Activated T-cell treated with anti-CD3 and anti-CD28 coated beads, Interleukin-2, amount 50 U/mL, for 24 hours (primary cell): Measurements from ENCODE around the gene FAM120A.

Experiments
- DNase-seq: peaks from one replicate; pipeline ENCODE4 v3.0.0-alpha.2; 2020
- H3K27ac Mint-ChIP-seq: 2 replicates; pipeline ENCODE4 v1.8.0; 2020; ENCODE audit warnings: mild to moderate bottlenecking, mixed read lengths
- H3K27me3 Mint-ChIP-seq: 2 replicates; pipeline ENCODE4 v1.8.0; 2020; ENCODE audit warnings: mixed read lengths
- H3K36me3 Mint-ChIP-seq: 2 replicates; pipeline ENCODE4 v1.8.0; 2020; ENCODE audit warnings: low read depth, mixed read lengths
- H3K4me1 Mint-ChIP-seq: 2 replicates; pipeline ENCODE4 v1.8.0; 2020; ENCODE audit warnings: low read depth, mixed read lengths
- H3K4me3 Mint-ChIP-seq: 2 replicates; pipeline ENCODE4 v1.8.0; 2020; ENCODE audit warnings: mild to moderate bottlenecking, moderate library complexity, mixed read lengths
- H3K9me3 Mint-ChIP-seq: 2 replicates; pipeline ENCODE4 v1.8.0; 2020; ENCODE audit warnings: mixed read lengths

The FAM120A gene

GRCh38 chr9:93557366-93558137 lies 106.1 kb downstream of the FAM120A start:
- H3K9me3 Mint-ChIP-seq, result no peaks in the 10 kb centered on the region
- no peaks in the 10 kb centered on the region for H3K27me3 Mint-ChIP-seq
- H3K27ac Mint-ChIP-seq, result peak overlapping the region; percentile 71
- H3K4me3 Mint-ChIP-seq, result no peak overlapping the region
- no peak for DNase-seq
- H3K36me3 Mint-ChIP-seq, result peaks cover 89% of the 10 kb centered on the region
- no peaks in the 10 kb centered on the region for H3K4me1 Mint-ChIP-seq

- no peaks in the 10 kb centered on the region for H3K27me3 Mint-ChIP-seq
- H3K9me3 Mint-ChIP-seq, result no peaks in the 10 kb centered on the region
- peak overlapping the region; percentile 61 for H3K27ac Mint-ChIP-seq
- no peak overlapping the region for H3K4me3 Mint-ChIP-seq
- H3K36me3 Mint-ChIP-seq, result peaks cover 89% of the 10 kb centered on the region
- H3K4me1 Mint-ChIP-seq, result no peaks in the 10 kb centered on the region
- DNase-seq, result no peak
Observed at GRCh38 chr9:93558503-93558902, 107.0 kb downstream of the FAM120A start.

- Mint-ChIP-seq H3K36me3 (peaks cover 94% of the 10 kb centered on the region), H3K27ac (peak overlapping the region; percentile 22)
- DNase-seq, result no peak
Observed at GRCh38 chr9:93560991-93561390, 109.5 kb downstream of the FAM120A start.

GRCh38 chr9:93562157-93562556 lies 110.7 kb downstream of the FAM120A start:
- H3K4me3 Mint-ChIP-seq, result no peak overlapping the region
- DNase-seq, result no peak

More at GRCh38 chr9:93560991-93561390, 109.5 kb downstream of the FAM120A start:
- Mint-ChIP-seq H3K4me1 (peaks cover 16% of the 10 kb centered on the region), H3K9me3 (no peaks in the 10 kb centered on the region), H3K4me3 (no peak overlapping the region), H3K27me3 (no peaks in the 10 kb centered on the region)

GRCh38 chr9:93565089-93565488 lies 113.6 kb downstream of the FAM120A start:
- Mint-ChIP-seq H3K4me3 (no peak overlapping the region), H3K4me1 (peaks cover 30% of the 10 kb centered on the region), H3K27me3 (no peaks in the 10 kb centered on the region), H3K9me3 (no peaks in the 10 kb centered on the region), H3K36me3 (peaks cover 65% of the 10 kb centered on the region), H3K27ac (no peak overlapping the region)
- no peak for DNase-seq

More at GRCh38 chr9:93562157-93562556, 110.7 kb downstream of the FAM120A start:
- Mint-ChIP-seq H3K9me3 (no peaks in the 10 kb centered on the region), H3K4me1 (peaks cover 21% of the 10 kb centered on the region), H3K36me3 (peaks cover 89% of the 10 kb centered on the region), H3K27me3 (no peaks in the 10 kb centered on the region), H3K27ac (no peak overlapping the region)

GRCh38 chr9:93566408-93567270 lies 115.2 kb downstream of the FAM120A start:
- no peaks in the 10 kb centered on the region for H3K9me3 Mint-ChIP-seq
- DNase-seq, result peak; percentile 100
- no peaks in the 10 kb centered on the region for H3K27me3 Mint-ChIP-seq
- peak overlapping the region; percentile 87 for H3K4me3 Mint-ChIP-seq
- peaks cover 62% of the 10 kb centered on the region for H3K36me3 Mint-ChIP-seq
- peak overlapping the region; percentile 97 for H3K27ac Mint-ChIP-seq
- H3K4me1 Mint-ChIP-seq, result peaks cover 30% of the 10 kb centered on the region

- no peaks in the 10 kb centered on the region for H3K27me3 Mint-ChIP-seq
- no peak for DNase-seq
Observed at GRCh38 chr9:93567271-93567959, 115.9 kb downstream of the FAM120A start.

GRCh38 chr9:93568169-93568568 lies 116.7 kb downstream of the FAM120A start:
- H3K4me1 Mint-ChIP-seq, result peaks cover 30% of the 10 kb centered on the region
- no peak for DNase-seq
- H3K36me3 Mint-ChIP-seq, result peaks cover 47% of the 10 kb centered on the region
- no peaks in the 10 kb centered on the region for H3K9me3 Mint-ChIP-seq
- peak overlapping the region; percentile 44 for H3K27ac Mint-ChIP-seq
- H3K4me3 Mint-ChIP-seq, result no peak overlapping the region
- no peaks in the 10 kb centered on the region for H3K27me3 Mint-ChIP-seq

More at GRCh38 chr9:93567271-93567959, 115.9 kb downstream of the FAM120A start:
- Mint-ChIP-seq H3K4me1 (peaks cover 30% of the 10 kb centered on the region), H3K36me3 (peaks cover 55% of the 10 kb centered on the region), H3K27ac (peak overlapping the region; percentile 97), H3K4me3 (peak overlapping the region; percentile 87), H3K9me3 (no peaks in the 10 kb centered on the region)

GRCh38 chr9:93569621-93570174 lies 118.2 kb downstream of the FAM120A start:
- Mint-ChIP-seq H3K36me3 (peaks cover 32% of the 10 kb centered on the region), H3K4me3 (no peak overlapping the region), H3K4me1 (peaks cover 28% of the 10 kb centered on the region), H3K27ac (no peak overlapping the region), H3K27me3 (no peaks in the 10 kb centered on the region), H3K9me3 (no peaks in the 10 kb centered on the region)
- DNase-seq, result no peak

GRCh38 chr9:93572221-93572620 lies 120.7 kb downstream of the FAM120A start:
- no peak overlapping the region for H3K4me3 Mint-ChIP-seq
- H3K27ac Mint-ChIP-seq, result no peak overlapping the region
- no peak for DNase-seq
- no peaks in the 10 kb centered on the region for H3K27me3 Mint-ChIP-seq
- H3K36me3 Mint-ChIP-seq, result peaks cover 17% of the 10 kb centered on the region
- peaks cover 19% of the 10 kb centered on the region for H3K4me1 Mint-ChIP-seq
- no peaks in the 10 kb centered on the region for H3K9me3 Mint-ChIP-seq

GRCh38 chr9:93572636-93573515 lies 121.4 kb downstream of the FAM120A start:
- no peaks in the 10 kb centered on the region for H3K9me3 Mint-ChIP-seq

GRCh38 chr9:93573516-93573828 lies 122.0 kb downstream of the FAM120A start:
- no peak for DNase-seq
- peaks cover 21% of the 10 kb centered on the region for H3K4me1 Mint-ChIP-seq
- no peak overlapping the region for H3K27ac Mint-ChIP-seq
- H3K4me3 Mint-ChIP-seq, result no peak overlapping the region
- H3K9me3 Mint-ChIP-seq, result no peaks in the 10 kb centered on the region
- no peaks in the 10 kb centered on the region for H3K27me3 Mint-ChIP-seq
- peaks cover 18% of the 10 kb centered on the region for H3K36me3 Mint-ChIP-seq

More at GRCh38 chr9:93572636-93573515, 121.4 kb downstream of the FAM120A start:
- no peak overlapping the region for H3K27ac Mint-ChIP-seq
- DNase-seq, result no peak
- H3K27me3 Mint-ChIP-seq, result no peaks in the 10 kb centered on the region
- H3K4me1 Mint-ChIP-seq, result peaks cover 17% of the 10 kb centered on the region
- H3K4me3 Mint-ChIP-seq, result no peak overlapping the region
- peaks cover 18% of the 10 kb centered on the region for H3K36me3 Mint-ChIP-seq

- no peak for DNase-seq
- Mint-ChIP-seq H3K4me3 (peak overlapping the region; percentile 86), H3K27me3 (no peaks in the 10 kb centered on the region), H3K9me3 (no peaks in the 10 kb centered on the region), H3K36me3 (peaks cover 18% of the 10 kb centered on the region), H3K4me1 (peaks cover 28% of the 10 kb centered on the region), H3K27ac (peak overlapping the region; percentile 64)
Observed at GRCh38 chr9:93574091-93574899, 122.8 kb downstream of the FAM120A start.
